ENCODE results near the gene VSTM5. TPM values are rescaled to one million over a fixed set of nuclear protein-coding genes. Genes with fewer than 3 reads are reported as not detected.

Gene VSTM5
- total RNA-seq, 2 donors from 2014 or later = not detected

DNA sequence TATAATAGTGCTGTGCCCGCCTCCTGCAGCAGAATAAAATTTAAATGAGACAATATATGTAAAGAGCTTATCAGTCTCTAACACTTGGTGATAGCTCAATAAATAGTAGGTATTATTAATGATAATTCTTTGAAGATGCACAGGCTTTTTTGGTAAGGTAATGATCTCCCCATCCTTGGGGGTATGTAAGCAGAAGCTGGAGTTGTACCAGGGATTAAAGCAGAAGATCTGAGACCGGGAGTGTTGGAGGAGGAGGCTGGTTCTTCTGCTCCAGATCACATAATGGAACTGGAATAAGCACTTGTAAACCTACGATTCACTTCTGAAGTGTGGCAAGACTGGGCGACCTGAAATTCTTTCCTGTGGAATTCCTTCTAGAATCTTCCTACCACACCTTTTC is 8.4 kb downstream of the VSTM5 start:
- Histone ChIP-seq H3K9me3 (no peaks in the 10 kb centered on the region), H3K27me3 (replicated peaks; ENCODE audit: insufficient read depth) (no peaks in the 10 kb centered on the region), H3K27ac (no peak overlapping the region), H3K36me3 (no peaks in the 10 kb centered on the region), H3K4me1 (ENCODE audit: control insufficient read depth in 1 of 2, low read depth in 2 of 2) (no peaks in the 10 kb centered on the region), H3K4me3 (no peak overlapping the region)
- ATAC-seq (ENCODE audit: insufficient number of reproducible peaks, low FRiP score, low read depth) = no peak
- TF ChIP-seq, protein P1, sequence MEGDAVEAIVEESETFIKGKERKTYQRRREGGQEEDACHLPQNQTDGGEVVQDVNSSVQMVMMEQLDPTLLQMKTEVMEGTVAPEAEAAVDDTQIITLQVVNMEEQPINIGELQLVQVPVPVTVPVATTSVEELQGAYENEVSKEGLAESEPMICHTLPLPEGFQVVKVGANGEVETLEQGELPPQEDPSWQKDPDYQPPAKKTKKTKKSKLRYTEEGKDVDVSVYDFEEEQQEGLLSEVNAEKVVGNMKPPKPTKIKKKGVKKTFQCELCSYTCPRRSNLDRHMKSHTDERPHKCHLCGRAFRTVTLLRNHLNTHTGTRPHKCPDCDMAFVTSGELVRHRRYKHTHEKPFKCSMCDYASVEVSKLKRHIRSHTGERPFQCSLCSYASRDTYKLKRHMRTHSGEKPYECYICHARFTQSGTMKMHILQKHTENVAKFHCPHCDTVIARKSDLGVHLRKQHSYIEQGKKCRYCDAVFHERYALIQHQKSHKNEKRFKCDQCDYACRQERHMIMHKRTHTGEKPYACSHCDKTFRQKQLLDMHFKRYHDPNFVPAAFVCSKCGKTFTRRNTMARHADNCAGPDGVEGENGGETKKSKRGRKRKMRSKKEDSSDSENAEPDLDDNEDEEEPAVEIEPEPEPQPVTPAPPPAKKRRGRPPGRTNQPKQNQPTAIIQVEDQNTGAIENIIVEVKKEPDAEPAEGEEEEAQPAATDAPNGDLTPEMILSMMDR (IDR thresholded peaks at IDR 0.05) = no peak
- DNase-seq (ENCODE audit: low spot score) = no peak

DNA sequence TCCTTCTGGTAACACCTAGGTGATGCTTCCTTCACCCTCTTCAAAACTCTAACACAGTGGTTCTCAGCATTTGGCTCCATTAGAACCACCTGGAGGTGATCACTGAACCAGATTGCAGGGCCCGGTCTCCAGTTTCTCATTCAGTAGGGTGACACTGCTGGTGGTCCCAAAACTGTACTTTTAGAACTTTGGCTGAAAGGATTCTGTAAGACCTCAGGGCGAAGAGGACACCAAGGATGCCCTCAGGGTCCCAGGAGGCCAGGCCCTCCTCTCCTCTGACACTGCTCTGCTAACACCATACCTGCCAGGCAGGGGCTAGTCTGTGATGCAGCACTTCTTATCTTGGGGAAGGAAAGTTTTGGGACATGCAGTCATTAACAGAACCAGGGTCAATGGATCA is 9.0 kb downstream of the VSTM5 start:
- ATAC-seq (ENCODE audit: insufficient number of reproducible peaks, low FRiP score, low read depth) (no peak), DNase-seq (ENCODE audit: low spot score) (no peak)
- TF ChIP-seq, protein P1 (IDR thresholded peaks at IDR 0.05) = no peak
- Histone ChIP-seq H3K27ac (no peak overlapping the region), H3K36me3 (no peaks in the 10 kb centered on the region), H3K4me3 (no peak overlapping the region), H3K4me1 (ENCODE audit: control insufficient read depth in 1 of 2, low read depth in 2 of 2) (no peaks in the 10 kb centered on the region), H3K9me3 (no peaks in the 10 kb centered on the region), H3K27me3 (replicated peaks; ENCODE audit: insufficient read depth) (no peaks in the 10 kb centered on the region)

- no peaks in the 10 kb centered on the region for H3K4me1 ChIP-seq (ENCODE audit: control insufficient read depth in 1 of 2, low read depth in 2 of 2)
- no peaks in the 10 kb centered on the region for H3K36me3 ChIP-seq
- TF ChIP-seq, protein P1 (IDR thresholded peaks at IDR 0.05) = no peak
- H3K27ac ChIP-seq = no peak overlapping the region
- no peak overlapping the region for H3K4me3 ChIP-seq
- H3K27me3 ChIP-seq (replicated peaks; ENCODE audit: insufficient read depth) = no peaks in the 10 kb centered on the region
- no peaks in the 10 kb centered on the region for H3K9me3 ChIP-seq
- ATAC-seq (ENCODE audit: insufficient number of reproducible peaks, low FRiP score, low read depth) (no peak), DNase-seq (ENCODE audit: low spot score) (no peak)
Measured at GRCh38 chr11:93840981-93841380, 9.4 kb downstream of the VSTM5 start.

GRCh38 chr11:93840180-93840579 is 10.2 kb downstream of the VSTM5 start:
- Histone ChIP-seq H3K4me3 (no peak overlapping the region), H3K27ac (no peak overlapping the region), H3K4me1 (ENCODE audit: control insufficient read depth in 1 of 2, low read depth in 2 of 2) (no peaks in the 10 kb centered on the region), H3K9me3 (no peaks in the 10 kb centered on the region), H3K27me3 (replicated peaks; ENCODE audit: insufficient read depth) (no peaks in the 10 kb centered on the region), H3K36me3 (no peaks in the 10 kb centered on the region)
- ATAC-seq (ENCODE audit: insufficient number of reproducible peaks, low FRiP score, low read depth) (no peak), DNase-seq (ENCODE audit: low spot score) (no peak)
- TF ChIP-seq, protein P1 (IDR thresholded peaks at IDR 0.05) = no peak

- DNase-seq (ENCODE audit: low spot score) (no peak), ATAC-seq (ENCODE audit: insufficient number of reproducible peaks, low FRiP score, low read depth) (no peak)
- H3K27me3 ChIP-seq (replicated peaks; ENCODE audit: insufficient read depth) = no peaks in the 10 kb centered on the region
- H3K4me3 ChIP-seq = no peak overlapping the region
- H3K9me3 ChIP-seq = no peaks in the 10 kb centered on the region
- H3K4me1 ChIP-seq (ENCODE audit: control insufficient read depth in 1 of 2, low read depth in 2 of 2) = no peaks in the 10 kb centered on the region
- TF ChIP-seq, protein P1 (IDR thresholded peaks at IDR 0.05) = no peak
- H3K27ac ChIP-seq = no peak overlapping the region
- no peaks in the 10 kb centered on the region for H3K36me3 ChIP-seq
Measured at GRCh38 chr11:93838967-93839366, 11.5 kb downstream of the VSTM5 start.

Measured in thoracic aorta (tissue), 2 donors.